Keratinocyte (primary cell): Measurements from ENCODE around the gene KLHL34. TPM values are rescaled to one million over a fixed set of nuclear protein-coding genes. Genes with fewer than 3 reads are reported as not detected.

Source experiments
- DNase-seq: peaks from one replicate; pipeline ENCODE4 v3.0.0-alpha.2; 2011; ENCODE audit warnings: low read depth, missing footprints, low spot score
- FAIRE-seq: peaks from 2 replicates; lab custom pipeline; 2011; peaks lifted over from hg19 to GRCh38; lab: Jason Lieb, UNC
- H2AFZ ChIP-seq: 2 replicates; pipeline ENCODE4 v1.6.0; 2012; ENCODE audit warnings: low read length, control low read depth, inconsistent platforms; ENCODE audit not compliant: control insufficient read depth
- H3K27ac ChIP-seq: 2 replicates; pipeline ENCODE4 v1.5.1; 2011; ENCODE audit warnings: low read length; ENCODE audit not compliant: control insufficient read depth, insufficient read depth
- H3K27me3 ChIP-seq: 3 replicates; pipeline ENCODE4 v1.6.0; 2011; ENCODE audit warnings: low read length; ENCODE audit not compliant: control insufficient read depth, insufficient read depth; ENCODE audit errors: extremely low read depth
- H3K36me3 ChIP-seq, 2 experiments: 2 replicates in 1 of 2; 3 replicates in 1 of 2; pipeline ENCODE4 v1.5.1; 2011; ENCODE audit warnings: low read length in 2 of 2, mild to moderate bottlenecking in 1 of 2; ENCODE audit not compliant: control insufficient read depth in 2 of 2, insufficient read depth in 2 of 2; ENCODE audit errors: extremely low read depth in 1 of 2
- H3K4me1 ChIP-seq: 3 replicates; pipeline ENCODE4 v1.5.1; 2011; ENCODE audit warnings: low read length; ENCODE audit not compliant: control insufficient read depth, insufficient read depth; ENCODE audit errors: extremely low read depth
- H3K4me2 ChIP-seq: 3 replicates; pipeline ENCODE4 v1.6.0; 2011; ENCODE audit warnings: low read depth, low read length; ENCODE audit not compliant: control insufficient read depth, insufficient read depth; ENCODE audit errors: extremely low read depth
- H3K4me3 ChIP-seq, 3 experiments: fragments of 200-600 bp in 1 of 3; sonication (generic) in 1 of 3; 2 replicates in 2 of 3; 3 replicates in 1 of 3; pipeline ENCODE4 v1.5.1; 2011 to 2016; ENCODE audit warnings: low read length in 3 of 3, mild to moderate bottlenecking in 3 of 3, control low read depth in 2 of 3, inconsistent platforms in 1 of 3, low read depth in 1 of 3, mixed read lengths in 1 of 3, mixed run types in 1 of 3, moderate library complexity in 1 of 3; ENCODE audit not compliant: control insufficient read depth in 2 of 3, insufficient read depth in 2 of 3; ENCODE audit errors: extremely low read depth in 1 of 3
- H3K79me2 ChIP-seq: 2 replicates; pipeline ENCODE4 v1.6.0; 2012; ENCODE audit warnings: low read length; ENCODE audit not compliant: control insufficient read depth, insufficient read depth
- H3K9ac ChIP-seq: 3 replicates; pipeline ENCODE4 v1.6.0; 2011; ENCODE audit warnings: low read length; ENCODE audit not compliant: control insufficient read depth, insufficient read depth; ENCODE audit errors: extremely low read depth
- H3K9me1 ChIP-seq: 3 replicates; pipeline ENCODE4 v1.6.0; 2011; ENCODE audit warnings: low read length; ENCODE audit not compliant: control insufficient read depth, insufficient read depth; ENCODE audit errors: extremely low read depth
- H3K9me3 ChIP-seq: 2 replicates; pipeline ENCODE4 v1.5.1; 2012; ENCODE audit warnings: low read depth, low read length; ENCODE audit not compliant: control insufficient read depth
- H4K20me1 ChIP-seq: 3 replicates; pipeline ENCODE4 v1.6.0; 2011; ENCODE audit warnings: low read length; ENCODE audit not compliant: control insufficient read depth, insufficient read depth; ENCODE audit errors: extremely low read depth
- EZH2 ChIP-seq: IDR thresholded peaks from one replicate; pipeline ENCODE4 v1.6.1; 2012; ENCODE audit warnings: inconsistent platforms, mild to moderate bottlenecking, low read length, moderate library complexity
- dilution Hi-C: fragments of 300-500 bp; cut with MboI; formaldehyde crosslinking; loops from one replicate; pipeline ENCODE4 v1.7.0; 2020; ENCODE audit warnings: low sequenced_read_pairs; ENCODE audit not compliant: extremely low pct_ligation_motif_present
- polyA plus RNA-seq, 5 experiments: library from polyadenylated mRNA; depleted of rRNA in 3 of 5; stranded (reverse) in 3 of 5; stranded (forward) in 1 of 5; unstranded in 1 of 5; fragments of >200 nt; gene quantifications; 1 replicate in 1 of 5; 2 replicates in 3 of 5; 3 replicates in 1 of 5; pipeline versions ENCODE4 v1.2.1 to v1.2.3, GENCODE V29; 2011 to 2012; ENCODE audit warnings: missing spikeins in 2 of 5, low read depth in 1 of 5, low replicate concordance in 1 of 5
- TF ChIP-seq, protein P1 (sequence below), 3 experiments: IDR thresholded peaks in 1 of 3; conservative IDR thresholded peaks in 1 of 3; optimal IDR thresholded peaks in 1 of 3; 2 replicates in 2 of 3; 3 replicates in 1 of 3; pipeline versions ENCODE3 to v1.5.1; 2011; ENCODE audit warnings: low read length in 3 of 3, mild to moderate bottlenecking in 3 of 3, moderate library complexity in 2 of 3, control low read depth in 1 of 3, inconsistent platforms in 1 of 3; ENCODE audit not compliant: insufficient read depth in 2 of 3; ENCODE audit errors: extremely low read depth in 1 of 3

Gene KLHL34
- polyA plus RNA-seq, 1 donor (not counting 4 experiments of a cell fraction or from before 2014, with no cell fraction given) = not detected

GRCh38 chrX:21700275-21700674, 42.1 kb upstream of the KLHL34 start:
- no peak overlapping the region for H3K27ac ChIP-seq
- no peaks in the 10 kb centered on the region for H3K36me3 ChIP-seq
- H2AFZ ChIP-seq = no peak overlapping the region
- no peaks in the 10 kb centered on the region for H3K9me1 ChIP-seq
- no peaks in the 10 kb centered on the region for H3K9me3 ChIP-seq
- no peak for DNase-seq
- no peak for FAIRE-seq
- TF ChIP-seq, protein P1, sequence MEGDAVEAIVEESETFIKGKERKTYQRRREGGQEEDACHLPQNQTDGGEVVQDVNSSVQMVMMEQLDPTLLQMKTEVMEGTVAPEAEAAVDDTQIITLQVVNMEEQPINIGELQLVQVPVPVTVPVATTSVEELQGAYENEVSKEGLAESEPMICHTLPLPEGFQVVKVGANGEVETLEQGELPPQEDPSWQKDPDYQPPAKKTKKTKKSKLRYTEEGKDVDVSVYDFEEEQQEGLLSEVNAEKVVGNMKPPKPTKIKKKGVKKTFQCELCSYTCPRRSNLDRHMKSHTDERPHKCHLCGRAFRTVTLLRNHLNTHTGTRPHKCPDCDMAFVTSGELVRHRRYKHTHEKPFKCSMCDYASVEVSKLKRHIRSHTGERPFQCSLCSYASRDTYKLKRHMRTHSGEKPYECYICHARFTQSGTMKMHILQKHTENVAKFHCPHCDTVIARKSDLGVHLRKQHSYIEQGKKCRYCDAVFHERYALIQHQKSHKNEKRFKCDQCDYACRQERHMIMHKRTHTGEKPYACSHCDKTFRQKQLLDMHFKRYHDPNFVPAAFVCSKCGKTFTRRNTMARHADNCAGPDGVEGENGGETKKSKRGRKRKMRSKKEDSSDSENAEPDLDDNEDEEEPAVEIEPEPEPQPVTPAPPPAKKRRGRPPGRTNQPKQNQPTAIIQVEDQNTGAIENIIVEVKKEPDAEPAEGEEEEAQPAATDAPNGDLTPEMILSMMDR (optimal IDR thresholded peaks at IDR 0.05 in 1 of 3, IDR thresholded peaks at IDR 0.05 in 1 of 3, conservative IDR thresholded peaks at IDR 0.05 in 1 of 3; ENCODE audit: extremely low read depth in 1 of 3, insufficient read depth in 2 of 3, low read length in 3 of 3) = no peak
- no peak for TF ChIP-seq EZH2
- no peaks in the 10 kb centered on the region for H3K4me1 ChIP-seq
- H3K27me3 ChIP-seq = no peaks in the 10 kb centered on the region
- H3K4me3 ChIP-seq = no peak overlapping the region
- no peaks in the 10 kb centered on the region for H4K20me1 ChIP-seq
- dilution Hi-C loops = no loop called here
- H3K79me2 ChIP-seq = no peaks in the 10 kb centered on the region
- H3K4me2 ChIP-seq = no peak overlapping the region
- H3K9ac ChIP-seq = no peak overlapping the region

- H2AFZ ChIP-seq = no peak overlapping the region
- dilution Hi-C loops = no loop called here
- DNase-seq = no peak
- H3K9me3 ChIP-seq = no peaks in the 10 kb centered on the region
- no peaks in the 10 kb centered on the region for H3K9me1 ChIP-seq
- H4K20me1 ChIP-seq = no peaks in the 10 kb centered on the region
- no peak for TF ChIP-seq EZH2
- TF ChIP-seq, protein P1 (optimal IDR thresholded peaks at IDR 0.05 in 1 of 3, IDR thresholded peaks at IDR 0.05 in 1 of 3, conservative IDR thresholded peaks at IDR 0.05 in 1 of 3; ENCODE audit: extremely low read depth in 1 of 3, insufficient read depth in 2 of 3, low read length in 3 of 3) = no peak
- H3K27ac ChIP-seq = no peak overlapping the region
- H3K27me3 ChIP-seq = no peaks in the 10 kb centered on the region
- no peak overlapping the region for H3K9ac ChIP-seq
- no peak overlapping the region for H3K4me3 ChIP-seq
- no peaks in the 10 kb centered on the region for H3K36me3 ChIP-seq
- no peak overlapping the region for H3K4me2 ChIP-seq
- H3K79me2 ChIP-seq = no peaks in the 10 kb centered on the region
- FAIRE-seq = no peak
- H3K4me1 ChIP-seq = no peaks in the 10 kb centered on the region
Measured at GRCh38 chrX:21699136-21699535, 41.0 kb upstream of the KLHL34 start.
